HEK293 (cell line): ENCODE data around the gene LGALS4.

Experiments used
- AEBP2 ChIP-seq: fragments of 450-650 bp; formaldehyde crosslinking; IDR thresholded peaks from 2 replicates; pipeline ENCODE4 v1.5.1; 2016; ENCODE audit warnings: missing biosample characterization, missing genetic modification characterization, borderline replicate concordance
- ATF2 ChIP-seq: fragments of 450-650 bp; formaldehyde crosslinking; IDR thresholded peaks from 2 replicates; pipeline ENCODE4 v1.5.1; 2016; ENCODE audit warnings: missing biosample characterization, missing genetic modification characterization, low read depth
- OVOL3 ChIP-seq: fragments of 450-650 bp; formaldehyde crosslinking; IDR thresholded peaks from 2 replicates; pipeline ENCODE4 v1.5.1; 2016; ENCODE audit warnings: missing biosample characterization, missing genetic modification characterization
- YY1 ChIP-seq: fragments of 450-650 bp; formaldehyde crosslinking; IDR thresholded peaks from 2 replicates; pipeline ENCODE4 v1.5.1; 2018; ENCODE audit warnings: missing biosample characterization, missing genetic modification characterization
- ZBTB26 ChIP-seq: fragments of 450-650 bp; formaldehyde crosslinking; optimal IDR thresholded peaks from 2 replicates; pipeline ENCODE3; 2016; ENCODE audit warnings: missing biosample characterization, mild to moderate bottlenecking, missing genetic modification characterization
- ZFHX2 ChIP-seq: fragments of 450-650 bp; formaldehyde crosslinking; conservative IDR thresholded peaks from 2 replicates; pipeline ENCODE4 v1.5.1; 2016; ENCODE audit warnings: missing biosample characterization, missing genetic modification characterization
- ZFP37 ChIP-seq: fragments of 450-650 bp; formaldehyde crosslinking; IDR thresholded peaks from 2 replicates; pipeline ENCODE4 v1.5.1; 2016; ENCODE audit warnings: missing biosample characterization, missing genetic modification characterization
- ZNF112 ChIP-seq: fragments of 450-650 bp; formaldehyde crosslinking; IDR thresholded peaks from 2 replicates; pipeline ENCODE4 v1.5.0; 2017; ENCODE audit warnings: missing biosample characterization, missing genetic modification characterization
- ZNF169 ChIP-seq: fragments of 450-650 bp; formaldehyde crosslinking; IDR thresholded peaks from 2 replicates; pipeline ENCODE4 v1.5.1; 2016; ENCODE audit warnings: missing biosample characterization, missing genetic modification characterization
- ZNF174 ChIP-seq: fragments of 450-650 bp; formaldehyde crosslinking; IDR thresholded peaks from 2 replicates; pipeline ENCODE4 v1.5.0; 2017; ENCODE audit warnings: missing biosample characterization, mild to moderate bottlenecking, missing genetic modification characterization
- ZNF2 ChIP-seq: fragments of 450-650 bp; formaldehyde crosslinking; IDR thresholded peaks from 2 replicates; pipeline ENCODE4 v1.5.1; 2016; ENCODE audit warnings: missing biosample characterization, missing genetic modification characterization
- ZNF23 ChIP-seq: fragments of 450-650 bp; formaldehyde crosslinking; IDR thresholded peaks from 2 replicates; pipeline ENCODE4 v1.5.1; 2016; ENCODE audit warnings: missing biosample characterization, missing genetic modification characterization, borderline replicate concordance
- ZNF280D ChIP-seq: fragments of 450-650 bp; formaldehyde crosslinking; IDR thresholded peaks from 2 replicates; pipeline ENCODE4 v1.5.1; 2016; ENCODE audit warnings: missing biosample characterization, missing genetic modification characterization
- ZNF335 ChIP-seq: fragments of 450-650 bp; formaldehyde crosslinking; conservative IDR thresholded peaks from 2 replicates; pipeline ENCODE4 v1.5.1; 2016; ENCODE audit warnings: missing biosample characterization, missing genetic modification characterization
- ZNF362 ChIP-seq: fragments of 450-650 bp; formaldehyde crosslinking; IDR thresholded peaks from 2 replicates; pipeline ENCODE4 v1.5.1; 2016; ENCODE audit warnings: missing biosample characterization, missing genetic modification characterization
- ZNF398 ChIP-seq: fragments of 450-650 bp; formaldehyde crosslinking; IDR thresholded peaks from 2 replicates; pipeline ENCODE4 v1.5.1; 2017; ENCODE audit warnings: missing biosample characterization, missing genetic modification characterization
- ZNF426 ChIP-seq: fragments of 450-650 bp; formaldehyde crosslinking; IDR thresholded peaks from 2 replicates; pipeline ENCODE4 v1.5.1; 2017; ENCODE audit warnings: missing biosample characterization, missing genetic modification characterization, mild to moderate bottlenecking, inconsistent platforms, moderate library complexity
- ZNF513 ChIP-seq: fragments of 450-650 bp; IDR thresholded peaks from 2 replicates; pipeline ENCODE4 v1.5.1; 2018; ENCODE audit warnings: missing biosample characterization, missing genetic modification characterization
- ZNF514 ChIP-seq: fragments of 450-650 bp; formaldehyde crosslinking; IDR thresholded peaks from 2 replicates; pipeline ENCODE4 v1.5.1; 2016; ENCODE audit warnings: missing biosample characterization, missing genetic modification characterization
- ZNF555 ChIP-seq: fragments of 450-650 bp; formaldehyde crosslinking; conservative IDR thresholded peaks from 2 replicates; pipeline ENCODE4 v1.5.1; 2017; ENCODE audit warnings: missing biosample characterization, mild to moderate bottlenecking, missing genetic modification characterization, inconsistent platforms
- ZNF571 ChIP-seq: fragments of 450-650 bp; formaldehyde crosslinking; IDR thresholded peaks from 2 replicates; pipeline ENCODE4 v1.5.0; 2017; ENCODE audit warnings: missing biosample characterization, missing genetic modification characterization
- ZNF585B ChIP-seq: fragments of 450-650 bp; formaldehyde crosslinking; IDR thresholded peaks from 2 replicates; pipeline ENCODE4 v1.5.1; 2016; ENCODE audit warnings: missing biosample characterization, missing genetic modification characterization
- ZNF610 ChIP-seq: fragments of 450-650 bp; formaldehyde crosslinking; IDR thresholded peaks from 2 replicates; pipeline ENCODE4 v1.5.1; 2016; ENCODE audit warnings: missing biosample characterization, missing genetic modification characterization, borderline replicate concordance
- ZNF747 ChIP-seq: fragments of 450-650 bp; formaldehyde crosslinking; IDR thresholded peaks from 2 replicates; pipeline ENCODE4 v1.5.1; 2016; ENCODE audit warnings: missing biosample characterization, missing genetic modification characterization
- ZNF792 ChIP-seq: fragments of 450-650 bp; formaldehyde crosslinking; IDR thresholded peaks from 2 replicates; pipeline ENCODE4 v1.5.1; 2016; ENCODE audit warnings: missing biosample characterization, missing genetic modification characterization
- ZSCAN18 ChIP-seq: fragments of 450-650 bp; formaldehyde crosslinking; IDR thresholded peaks from 2 replicates; pipeline ENCODE4 v1.5.1; 2016; ENCODE audit warnings: missing biosample characterization, missing genetic modification characterization
- ZSCAN23 ChIP-seq: fragments of 450-650 bp; formaldehyde crosslinking; IDR thresholded peaks from 2 replicates; pipeline ENCODE4 v1.5.1; 2016; ENCODE audit warnings: missing biosample characterization, missing genetic modification characterization

The LGALS4 gene

GRCh38 chr19:38850436-38850975, 37.8 kb upstream of the LGALS4 start (continued):
- TF ChIP-seq ZNF792 (tag by site-specific recombination), result no peak
- TF ChIP-seq ZNF747 (tag by site-specific recombination), result no peak
- TF ChIP-seq ZSCAN18 (tag by site-specific recombination), result no peak
- TF ChIP-seq ZFHX2, result no peak
- no peak for TF ChIP-seq ZNF514 (tag by site-specific recombination)
- no peak for TF ChIP-seq ZNF398 (tag by site-specific recombination)
- TF ChIP-seq AEBP2 (tag by site-specific recombination), result no peak
- no peak for TF ChIP-seq ZNF585B
- peak; percentile 81; the same call in 1 of the 2 replicates for TF ChIP-seq ZNF2 (tag by site-specific recombination)
- TF ChIP-seq ZNF169 (tag by site-specific recombination), result no peak
- no peak for TF ChIP-seq ZNF174 (tag by site-specific recombination)
- TF ChIP-seq ZNF571, result no peak
- TF ChIP-seq ZFP37 (tag by site-specific recombination), result no peak
- peak; percentile 14; the same call in 1 of the 2 replicates for TF ChIP-seq YY1 (tag by site-specific recombination)
- peak; percentile 78; the same call in 1 of the 2 replicates for TF ChIP-seq ZNF610 (tag by site-specific recombination)
- TF ChIP-seq ZNF112 (tag by site-specific recombination), result no peak
- no peak for TF ChIP-seq ZNF362 (tag by site-specific recombination)
- no peak for TF ChIP-seq ZNF335 (tag by site-specific recombination)
- TF ChIP-seq ZNF513, result no peak
- TF ChIP-seq ATF2 (tag by site-specific recombination), result no peak
- TF ChIP-seq ZNF426 (tag by site-specific recombination), result no peak
- TF ChIP-seq ZNF555 (tag by site-specific recombination), result no peak
- no peak; the same call in 1 of the 2 replicates for TF ChIP-seq OVOL3
- TF ChIP-seq ZBTB26 (tag by site-specific recombination), result no peak
- no peak for TF ChIP-seq ZNF23
- no peak for TF ChIP-seq ZNF280D
- TF ChIP-seq ZSCAN23 (tag by site-specific recombination), result no peak
